ENCODE results near the gene ZFP90. TPM values are rescaled to one million over a fixed set of nuclear protein-coding genes. Genes with fewer than 3 reads are reported as not detected.

ZFP90 gene
- total RNA-seq, 1 experiment from 2014 or later, result 21.8 TPM

- ChIA-PET CTCF (no interaction called here), POLR2A (no interaction called here), RAD21 (ENCODE audit: low non-redundant PET in 1 of 2, low total read pairs in 2 of 2, uncharacterized antibody in 2 of 2, unreplicated experiment in 2 of 2) (no interaction called here)
- H3K9ac ChIP-seq (ENCODE audit: low read length), result no peak overlapping the region
- H2AFZ ChIP-seq (ENCODE audit: low read depth, low read length, poor library complexity, severe bottlenecking), result no peak overlapping the region
- TF ChIP-seq EZH2phosphoT487 (IDR thresholded peaks at IDR 0.05; ENCODE audit: borderline replicate concordance) (no peak), FOSL1 (IDR thresholded peaks at IDR 0.05; ENCODE audit: low read depth) (no peak), TCF7L2 (IDR thresholded peaks at IDR 0.05; ENCODE audit: borderline replicate concordance, extremely low read depth, insufficient read depth, insufficient read length) (no peak), ATF3 (IDR thresholded peaks at IDR 0.05) (no peak), CTCF (IDR thresholded peaks at IDR 0.05 in 2 of 3, conservative IDR thresholded peaks at IDR 0.05 in 1 of 3; ENCODE audit: borderline replicate concordance in 1 of 3, insufficient read depth in 1 of 3, low read depth in 2 of 3, low read length in 2 of 3) (no peak), SP1 (IDR thresholded peaks at IDR 0.05; ENCODE audit: low read depth) (no peak), ZNF274 (IDR thresholded peaks at IDR 0.05; ENCODE audit: low read depth, low read length) (no peak), POLR2AphosphoS5 (IDR thresholded peaks at IDR 0.05; ENCODE audit: low read depth, low read length) (no peak), EGR1 (IDR thresholded peaks at IDR 0.05; ENCODE audit: low read depth) (no peak), CBX3 (IDR thresholded peaks at IDR 0.05; ENCODE audit: low read depth) (no peak), POLR2A (IDR thresholded peaks at IDR 0.05; ENCODE audit: borderline replicate concordance, extremely low read depth, insufficient read depth, insufficient read length) (no peak), SIN3A (IDR thresholded peaks at IDR 0.05; ENCODE audit: low read depth) (no peak), YY1 (IDR thresholded peaks at IDR 0.05; ENCODE audit: extremely low read depth, insufficient replicate concordance, low read depth, low read length) (no peak), MAX (IDR thresholded peaks at IDR 0.05) (no peak), SRF (IDR thresholded peaks at IDR 0.05; ENCODE audit: low read depth) (no peak), ELF1 (IDR thresholded peaks at IDR 0.05; ENCODE audit: borderline replicate concordance, low read depth) (no peak), ZFX (IDR thresholded peaks at IDR 0.05) (no peak)
- TF ChIP-seq, protein P1, sequence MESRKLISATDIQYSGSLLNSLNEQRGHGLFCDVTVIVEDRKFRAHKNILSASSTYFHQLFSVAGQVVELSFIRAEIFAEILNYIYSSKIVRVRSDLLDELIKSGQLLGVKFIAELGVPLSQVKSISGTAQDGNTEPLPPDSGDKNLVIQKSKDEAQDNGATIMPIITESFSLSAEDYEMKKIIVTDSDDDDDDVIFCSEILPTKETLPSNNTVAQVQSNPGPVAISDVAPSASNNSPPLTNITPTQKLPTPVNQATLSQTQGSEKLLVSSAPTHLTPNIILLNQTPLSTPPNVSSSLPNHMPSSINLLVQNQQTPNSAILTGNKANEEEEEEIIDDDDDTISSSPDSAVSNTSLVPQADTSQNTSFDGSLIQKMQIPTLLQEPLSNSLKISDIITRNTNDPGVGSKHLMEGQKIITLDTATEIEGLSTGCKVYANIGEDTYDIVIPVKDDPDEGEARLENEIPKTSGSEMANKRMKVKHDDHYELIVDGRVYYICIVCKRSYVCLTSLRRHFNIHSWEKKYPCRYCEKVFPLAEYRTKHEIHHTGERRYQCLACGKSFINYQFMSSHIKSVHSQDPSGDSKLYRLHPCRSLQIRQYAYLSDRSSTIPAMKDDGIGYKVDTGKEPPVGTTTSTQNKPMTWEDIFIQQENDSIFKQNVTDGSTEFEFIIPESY (IDR thresholded peaks at IDR 0.05; ENCODE audit: extremely low read depth, insufficient replicate concordance, low read length), result no peak
- TF ChIP-seq, protein P2, sequence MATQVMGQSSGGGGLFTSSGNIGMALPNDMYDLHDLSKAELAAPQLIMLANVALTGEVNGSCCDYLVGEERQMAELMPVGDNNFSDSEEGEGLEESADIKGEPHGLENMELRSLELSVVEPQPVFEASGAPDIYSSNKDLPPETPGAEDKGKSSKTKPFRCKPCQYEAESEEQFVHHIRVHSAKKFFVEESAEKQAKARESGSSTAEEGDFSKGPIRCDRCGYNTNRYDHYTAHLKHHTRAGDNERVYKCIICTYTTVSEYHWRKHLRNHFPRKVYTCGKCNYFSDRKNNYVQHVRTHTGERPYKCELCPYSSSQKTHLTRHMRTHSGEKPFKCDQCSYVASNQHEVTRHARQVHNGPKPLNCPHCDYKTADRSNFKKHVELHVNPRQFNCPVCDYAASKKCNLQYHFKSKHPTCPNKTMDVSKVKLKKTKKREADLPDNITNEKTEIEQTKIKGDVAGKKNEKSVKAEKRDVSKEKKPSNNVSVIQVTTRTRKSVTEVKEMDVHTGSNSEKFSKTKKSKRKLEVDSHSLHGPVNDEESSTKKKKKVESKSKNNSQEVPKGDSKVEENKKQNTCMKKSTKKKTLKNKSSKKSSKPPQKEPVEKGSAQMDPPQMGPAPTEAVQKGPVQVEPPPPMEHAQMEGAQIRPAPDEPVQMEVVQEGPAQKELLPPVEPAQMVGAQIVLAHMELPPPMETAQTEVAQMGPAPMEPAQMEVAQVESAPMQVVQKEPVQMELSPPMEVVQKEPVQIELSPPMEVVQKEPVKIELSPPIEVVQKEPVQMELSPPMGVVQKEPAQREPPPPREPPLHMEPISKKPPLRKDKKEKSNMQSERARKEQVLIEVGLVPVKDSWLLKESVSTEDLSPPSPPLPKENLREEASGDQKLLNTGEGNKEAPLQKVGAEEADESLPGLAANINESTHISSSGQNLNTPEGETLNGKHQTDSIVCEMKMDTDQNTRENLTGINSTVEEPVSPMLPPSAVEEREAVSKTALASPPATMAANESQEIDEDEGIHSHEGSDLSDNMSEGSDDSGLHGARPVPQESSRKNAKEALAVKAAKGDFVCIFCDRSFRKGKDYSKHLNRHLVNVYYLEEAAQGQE (IDR thresholded peaks at IDR 0.05; ENCODE audit: low read depth), result no peak
- no peaks in the 10 kb centered on the region for H3K9me3 ChIP-seq (ENCODE audit: control insufficient read depth in 1 of 2, insufficient read depth in 1 of 2, low read depth in 1 of 2, low read length in 2 of 2)
- H3K36me3 ChIP-seq (ENCODE audit: control insufficient read depth in 1 of 2, insufficient read depth in 2 of 2, low read length in 2 of 2), result no peaks in the 10 kb centered on the region
- H3K9me2 ChIP-seq (ENCODE audit: insufficient read depth), result no peaks in the 10 kb centered on the region
- no peaks in the 10 kb centered on the region for H3K79me2 ChIP-seq (ENCODE audit: insufficient read depth, low read length)
- no TSS peak for BruUV-seq (replicated peaks)
- H3K4me1 ChIP-seq (ENCODE audit: control insufficient read depth in 1 of 2, insufficient read depth in 2 of 2, low read length in 2 of 2), result peaks cover 10 to 23% of the 10 kb centered on the region in 2 experiments
- intact Hi-C loops (cut with micrococcal nuclease), result loop anchor here (5.0 to 10.0 kb wide), 2 partner anchors 316 to 599 kb away; partner anchors contain the start of gene TANGO6
- no peak overlapping the region for H3K27ac ChIP-seq (ENCODE audit: low read depth, low read length)
- H3K27me3 ChIP-seq (ENCODE audit: insufficient read depth, low read length), result no peaks in the 10 kb centered on the region
- no peaks in the 10 kb centered on the region for H4K20me1 ChIP-seq (ENCODE audit: insufficient read depth)
- no peak overlapping the region for H3K4me3 ChIP-seq (replicated peaks in 1 of 2; ENCODE audit: low read depth in 1 of 2, low read length in 2 of 2)
- no peak overlapping the region for H3K4me2 ChIP-seq (ENCODE audit: low read length)
- ATAC-seq, result no peak
- no peak for DNase-seq (ENCODE audit: low read depth, low spot score)
Observed at GRCh38 chr16:68526143-68526781, 12.8 kb upstream of the ZFP90 start.
